Colonic mucosa (tissue), 4 donors: Measurements from ENCODE around the gene PRR5L. TPM values are rescaled to one million over a fixed set of nuclear protein-coding genes. Genes with fewer than 3 reads are reported as not detected.

Experiments used
- DNase-seq: peaks from one replicate; pipeline ENCODE4 v3.0.0-alpha.2; 2020
- H3K27ac ChIP-seq: fragments of 200-600 bp; one replicate; pipeline ENCODE4 v1.8.0; 2021
- H3K27me3 ChIP-seq: fragments of 200-600 bp; one replicate; pipeline ENCODE4 v1.8.0; 2021
- H3K36me3 ChIP-seq: fragments of 200-600 bp; one replicate; pipeline ENCODE4 v1.8.0; 2021
- H3K4me1 ChIP-seq: fragments of 200-600 bp; one replicate; pipeline ENCODE4 v1.8.0; 2021; ENCODE audit warnings: mild to moderate bottlenecking
- H3K4me3 ChIP-seq: fragments of 200-600 bp; one replicate; pipeline ENCODE4 v1.8.0; 2021
- H3K9ac ChIP-seq, 2 donors: one replicate each; pipeline ENCODE4 v1.7.0; 2013; ENCODE audit warnings: control low read depth in 2 of 2, low read depth in 2 of 2, low read length in 2 of 2
- H3K9me3 ChIP-seq: fragments of 200-600 bp; one replicate; pipeline ENCODE4 v1.8.0; 2021
- intact Hi-C: fragments of 100-400 bp; cut with DNase I; formaldehyde crosslinking; loops from one replicate; pipeline ENCODE4 v1.14.1; 2022
- total RNA-seq, 2 donors: library from RNA; stranded (reverse); fragmentation: NEBNext Ultra II Directional in 1 of 2; extraction: Animal tissue kit (Norgen Biotek cat#: 25700) in 1 of 2; gene quantifications; one replicate each; pipeline ENCODE4 v1.2.1, GENCODE V29; 2021
- TF ChIP-seq, protein P1 (sequence below): fragments of 200-600 bp; IDR thresholded peaks from one replicate; pipeline ENCODE4 v1.8.0; 2022; ENCODE audit warnings: antibody characterized with exemption, mild to moderate bottlenecking
- donor health status: healthy.
- donor health status: DM: no; HTN: no; CAD: no.
- donor health status: DM: no; HTN: no; CAD: no.

Gene PRR5L
- total RNA-seq, 2 donors from 2014 or later, result 80.9 to 169 TPM

DNA sequence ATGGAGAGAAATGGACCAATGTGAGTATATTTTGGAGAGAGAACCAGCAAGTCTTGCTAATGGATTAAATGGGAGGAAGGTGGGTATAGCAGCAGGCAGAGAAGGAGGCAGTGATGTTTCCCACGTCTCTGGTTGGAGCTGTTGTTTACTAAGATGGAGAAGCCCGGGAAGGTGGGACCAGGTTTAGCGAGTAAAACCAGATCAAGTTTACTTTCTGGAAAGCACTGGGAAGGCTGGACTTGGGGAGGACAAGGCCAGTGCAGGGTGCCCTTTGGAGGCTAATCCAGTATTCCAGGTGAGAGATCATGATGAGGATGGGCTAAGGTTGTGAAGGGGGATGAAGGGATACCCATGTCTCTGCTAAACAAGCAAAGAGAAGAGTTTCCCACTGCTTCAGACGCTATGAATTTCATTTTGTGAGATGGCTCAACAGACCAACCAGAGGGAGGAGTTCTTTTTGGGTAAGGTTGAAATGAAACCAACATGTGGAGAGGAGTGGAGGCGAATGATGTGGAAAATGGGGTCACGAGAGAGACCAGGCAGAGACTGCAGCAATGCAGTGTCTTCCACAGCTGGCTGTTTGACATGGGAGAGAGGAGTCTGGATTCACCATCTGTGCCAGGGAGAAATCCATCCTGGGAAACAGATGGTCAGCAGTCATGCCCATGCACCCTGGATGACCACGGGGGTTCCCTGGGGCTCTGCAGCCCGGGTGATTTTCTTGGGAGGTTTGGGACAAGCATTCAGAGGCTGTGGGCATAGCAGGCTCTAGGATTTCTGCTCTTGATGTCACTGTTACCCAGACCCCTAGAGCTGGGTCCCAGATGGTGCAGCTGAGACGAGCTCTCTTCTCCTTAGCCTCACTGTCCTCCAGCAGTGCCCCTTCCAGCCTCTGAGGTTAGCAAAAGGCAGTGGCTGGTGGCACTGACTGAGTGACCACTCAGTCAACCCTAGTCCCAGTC lies 31.8 kb upstream of the PRR5L start:
- Histone ChIP-seq H3K4me3 (no peak overlapping the region), H3K27ac (no peak overlapping the region), H3K27me3 (no peaks in the 10 kb centered on the region), H3K9me3 (no peaks in the 10 kb centered on the region), H3K36me3 (no peaks in the 10 kb centered on the region), H3K9ac (no peak overlapping the region), H3K4me1 (no peaks in the 10 kb centered on the region)
- DNase-seq, result no peak
- intact Hi-C loops, result loop anchor here (2.0 to 10.0 kb wide), 3 partner anchors 219 to 779 kb away; no protein-coding TSS in a partner anchor
- TF ChIP-seq, protein P1, sequence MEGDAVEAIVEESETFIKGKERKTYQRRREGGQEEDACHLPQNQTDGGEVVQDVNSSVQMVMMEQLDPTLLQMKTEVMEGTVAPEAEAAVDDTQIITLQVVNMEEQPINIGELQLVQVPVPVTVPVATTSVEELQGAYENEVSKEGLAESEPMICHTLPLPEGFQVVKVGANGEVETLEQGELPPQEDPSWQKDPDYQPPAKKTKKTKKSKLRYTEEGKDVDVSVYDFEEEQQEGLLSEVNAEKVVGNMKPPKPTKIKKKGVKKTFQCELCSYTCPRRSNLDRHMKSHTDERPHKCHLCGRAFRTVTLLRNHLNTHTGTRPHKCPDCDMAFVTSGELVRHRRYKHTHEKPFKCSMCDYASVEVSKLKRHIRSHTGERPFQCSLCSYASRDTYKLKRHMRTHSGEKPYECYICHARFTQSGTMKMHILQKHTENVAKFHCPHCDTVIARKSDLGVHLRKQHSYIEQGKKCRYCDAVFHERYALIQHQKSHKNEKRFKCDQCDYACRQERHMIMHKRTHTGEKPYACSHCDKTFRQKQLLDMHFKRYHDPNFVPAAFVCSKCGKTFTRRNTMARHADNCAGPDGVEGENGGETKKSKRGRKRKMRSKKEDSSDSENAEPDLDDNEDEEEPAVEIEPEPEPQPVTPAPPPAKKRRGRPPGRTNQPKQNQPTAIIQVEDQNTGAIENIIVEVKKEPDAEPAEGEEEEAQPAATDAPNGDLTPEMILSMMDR, result no peak

DNA sequence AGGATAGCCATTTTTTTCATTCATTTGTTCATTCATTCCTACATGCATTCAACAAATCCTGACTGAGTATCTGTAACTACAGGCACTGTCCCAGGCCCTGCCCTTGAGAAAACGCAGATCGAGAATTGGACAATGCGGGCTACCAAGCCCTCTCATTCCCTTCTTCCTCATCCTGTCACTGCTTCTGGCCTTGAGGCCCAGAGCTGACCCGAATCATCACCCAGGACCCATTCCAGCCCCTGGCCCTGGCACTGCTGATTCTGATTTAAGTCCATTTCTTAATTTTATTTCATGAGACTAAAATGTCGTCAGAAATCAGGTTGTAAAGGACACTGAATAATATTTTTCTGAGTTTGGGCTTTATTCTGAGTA lies 31.1 kb upstream of the PRR5L start:
- TF ChIP-seq, protein P1, result no peak
- DNase-seq, result no peak
- H3K36me3 ChIP-seq, result no peaks in the 10 kb centered on the region
- H3K9me3 ChIP-seq, result no peaks in the 10 kb centered on the region
- no peak overlapping the region for H3K27ac ChIP-seq
- no peak overlapping the region for H3K4me3 ChIP-seq
- no peaks in the 10 kb centered on the region for H3K27me3 ChIP-seq
- intact Hi-C loops, result loop anchor here (2.0 to 10.0 kb wide), 3 partner anchors 220 to 780 kb away; no protein-coding TSS in a partner anchor
- no peak overlapping the region for H3K9ac ChIP-seq
- no peaks in the 10 kb centered on the region for H3K4me1 ChIP-seq

DNA sequence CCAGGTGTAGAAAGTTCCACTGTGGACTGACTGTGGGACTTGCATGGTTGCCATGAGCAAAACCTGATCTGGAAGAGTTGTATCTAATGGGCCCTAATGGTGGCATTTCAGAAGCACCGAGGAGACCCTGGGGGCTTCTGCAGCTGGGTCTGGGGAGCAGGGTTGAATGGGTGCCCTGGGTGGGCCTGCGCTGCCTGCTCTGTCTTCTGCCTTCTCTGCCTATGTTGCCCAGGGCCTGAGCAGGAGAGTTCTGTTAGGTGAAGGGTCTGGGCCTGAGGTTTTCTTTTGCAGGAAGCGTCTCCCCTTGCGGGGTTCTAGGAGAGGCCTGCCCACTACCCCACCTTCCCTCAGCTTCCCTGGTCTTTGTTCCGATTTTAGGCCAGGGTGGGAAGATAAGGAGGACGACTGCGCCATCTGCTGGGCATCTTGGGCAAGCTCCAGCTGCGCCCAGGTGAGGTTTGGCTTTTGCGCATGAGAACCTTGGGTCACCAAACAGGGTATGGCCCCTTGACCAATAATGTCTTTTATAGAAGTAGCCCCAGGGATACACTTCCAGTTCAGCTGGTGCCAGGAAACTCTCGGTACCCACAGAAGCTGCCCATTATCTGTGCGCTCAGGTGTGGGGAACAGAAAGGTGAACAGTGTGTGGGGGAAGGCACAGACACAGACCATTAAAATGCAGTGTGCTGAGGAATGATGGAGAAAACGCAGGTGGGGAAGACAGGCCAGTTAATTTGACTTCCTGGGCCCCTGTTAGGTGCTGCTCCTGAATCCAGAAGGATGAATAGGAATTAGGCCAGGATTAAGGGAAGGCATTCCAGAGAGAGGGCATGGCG lies 30.1 kb upstream of the PRR5L start:
- Histone ChIP-seq H3K27ac (no peak overlapping the region), H3K36me3 (no peaks in the 10 kb centered on the region), H3K9ac (no peak overlapping the region), H3K9me3 (no peaks in the 10 kb centered on the region), H3K27me3 (no peaks in the 10 kb centered on the region), H3K4me3 (no peak overlapping the region), H3K4me1 (no peaks in the 10 kb centered on the region)
- intact Hi-C loops, result loop anchor here (2.0 to 10.0 kb wide), 3 partner anchors 221 to 781 kb away; no protein-coding TSS in a partner anchor
- DNase-seq, result peak; percentile 52
- TF ChIP-seq, protein P1, result peak; percentile 66

DNA sequence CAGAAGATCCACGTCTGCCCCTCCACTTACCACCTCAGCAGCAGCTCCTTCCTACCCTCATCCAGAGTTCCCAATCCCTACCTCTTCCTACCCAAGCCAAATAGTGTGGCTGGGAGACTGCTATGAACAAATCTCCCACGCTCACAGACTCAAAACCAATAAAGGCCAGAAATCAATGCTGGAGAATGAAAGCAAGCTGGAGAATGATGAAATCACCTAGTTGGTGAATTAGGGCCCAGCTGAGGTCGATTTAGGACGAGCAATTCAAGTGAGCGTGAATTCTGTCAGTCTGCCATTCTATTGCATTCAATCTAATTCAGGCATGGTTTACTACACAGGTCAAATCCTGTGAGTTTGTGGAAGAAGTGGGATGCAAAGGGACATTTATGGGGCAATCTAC lies 29.3 kb upstream of the PRR5L start:
- H3K36me3 ChIP-seq, result no peaks in the 10 kb centered on the region
- H3K9ac ChIP-seq, result no peak overlapping the region
- no peak overlapping the region for H3K27ac ChIP-seq
- TF ChIP-seq, protein P1, result no peak
- H3K4me1 ChIP-seq, result no peaks in the 10 kb centered on the region
- H3K4me3 ChIP-seq, result no peak overlapping the region
- peak; percentile 1 for DNase-seq
- intact Hi-C loops, result loop anchor here (10.0 kb wide), 2 partner anchors 222 to 782 kb away; no protein-coding TSS in a partner anchor
- no peaks in the 10 kb centered on the region for H3K27me3 ChIP-seq
- H3K9me3 ChIP-seq, result no peaks in the 10 kb centered on the region

DNA sequence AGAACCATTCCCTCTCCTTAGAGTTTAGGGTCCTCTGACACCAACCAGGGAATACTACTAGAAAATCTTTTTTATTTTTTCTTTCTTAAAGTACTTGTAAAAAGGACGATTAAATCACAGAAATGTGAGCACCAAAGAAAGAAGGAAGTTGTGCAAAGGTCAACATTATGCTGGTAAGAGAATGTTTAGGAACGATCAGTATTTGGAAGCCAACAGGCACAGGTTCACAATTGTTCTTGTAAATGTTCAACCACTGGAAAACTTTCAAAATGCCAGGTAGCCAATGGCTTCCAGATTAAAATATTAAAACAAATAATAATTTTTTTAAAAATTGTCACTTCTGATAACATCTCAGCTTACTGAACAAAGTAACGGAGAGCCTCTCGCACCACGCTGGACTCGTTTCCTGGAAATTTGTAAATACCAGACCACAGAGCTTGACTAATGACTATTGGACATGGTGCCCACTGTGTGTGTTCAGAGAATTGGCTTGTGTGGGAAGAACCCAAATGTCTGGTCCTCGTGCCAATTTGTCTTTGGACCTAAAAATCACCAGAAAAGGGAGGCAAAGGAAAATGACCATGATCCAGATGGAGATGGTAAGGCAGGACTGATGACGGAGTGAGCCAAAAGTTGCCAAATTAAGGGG lies 27.6 kb upstream of the PRR5L start:
- H3K27ac ChIP-seq, result no peak overlapping the region

More for the DNA sequence above, 27.6 kb upstream of the PRR5L start:
- Histone ChIP-seq H3K36me3 (no peaks in the 10 kb centered on the region), H3K4me1 (no peaks in the 10 kb centered on the region), H3K4me3 (no peak overlapping the region), H3K27me3 (no peaks in the 10 kb centered on the region), H3K9ac (no peak overlapping the region), H3K9me3 (no peaks in the 10 kb centered on the region)
- intact Hi-C loops, result loop anchor here (10.0 kb wide), 2 partner anchors 224 to 784 kb away; no protein-coding TSS in a partner anchor
- no peak for DNase-seq
- TF ChIP-seq, protein P1, result no peak
